OCI-LY3 (cell line): ENCODE measurements around the gene ATP8A2.

Experiments
- EZH2phosphoT487 ChIP-seq: fragments of 200-600 bp; shearing (Covaris generic); IDR thresholded peaks from 2 replicates; pipeline ENCODE4 v1.6.1; 2018; ENCODE audit warnings: antibody characterized with exemption, mixed run types, low read depth
- TF ChIP-seq, protein P1 (sequence below): fragments of 200-600, 300-600 bp; sonication (generic); IDR thresholded peaks from 2 replicates; pipeline ENCODE4 v1.5.1; 2014; ENCODE audit warnings: antibody characterized with exemption, low read length, low read depth

DNA sequence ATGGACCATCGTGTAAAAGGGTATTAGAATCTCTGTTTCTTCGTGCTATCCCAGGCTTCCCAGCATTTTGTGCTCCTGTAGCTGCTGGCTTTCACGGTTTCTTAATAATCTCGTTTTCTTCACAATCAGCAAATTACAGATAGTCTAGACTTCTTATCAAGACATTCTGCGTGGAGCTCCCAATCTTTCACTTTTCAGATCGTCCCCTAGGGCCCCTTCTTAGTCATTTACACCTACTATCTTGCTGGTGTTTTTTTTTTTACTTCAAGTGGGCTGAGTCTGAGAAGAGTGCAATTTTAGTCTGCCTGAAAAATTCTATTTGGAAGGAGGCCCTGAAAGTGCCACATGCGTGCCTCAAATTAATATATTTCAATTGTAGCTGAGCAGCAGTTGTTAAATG, 404.9 kb downstream of the ATP8A2 start:
- TF ChIP-seq, protein P1, sequence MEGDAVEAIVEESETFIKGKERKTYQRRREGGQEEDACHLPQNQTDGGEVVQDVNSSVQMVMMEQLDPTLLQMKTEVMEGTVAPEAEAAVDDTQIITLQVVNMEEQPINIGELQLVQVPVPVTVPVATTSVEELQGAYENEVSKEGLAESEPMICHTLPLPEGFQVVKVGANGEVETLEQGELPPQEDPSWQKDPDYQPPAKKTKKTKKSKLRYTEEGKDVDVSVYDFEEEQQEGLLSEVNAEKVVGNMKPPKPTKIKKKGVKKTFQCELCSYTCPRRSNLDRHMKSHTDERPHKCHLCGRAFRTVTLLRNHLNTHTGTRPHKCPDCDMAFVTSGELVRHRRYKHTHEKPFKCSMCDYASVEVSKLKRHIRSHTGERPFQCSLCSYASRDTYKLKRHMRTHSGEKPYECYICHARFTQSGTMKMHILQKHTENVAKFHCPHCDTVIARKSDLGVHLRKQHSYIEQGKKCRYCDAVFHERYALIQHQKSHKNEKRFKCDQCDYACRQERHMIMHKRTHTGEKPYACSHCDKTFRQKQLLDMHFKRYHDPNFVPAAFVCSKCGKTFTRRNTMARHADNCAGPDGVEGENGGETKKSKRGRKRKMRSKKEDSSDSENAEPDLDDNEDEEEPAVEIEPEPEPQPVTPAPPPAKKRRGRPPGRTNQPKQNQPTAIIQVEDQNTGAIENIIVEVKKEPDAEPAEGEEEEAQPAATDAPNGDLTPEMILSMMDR, result no peak
- TF ChIP-seq EZH2phosphoT487, result no peak
